PC-9 (cell line): Measurements from ENCODE around the gene MSRB2. TPM values are rescaled to one million over a fixed set of nuclear protein-coding genes. Genes with fewer than 3 reads are reported as not detected.

Experiments used
- BruUV-seq: library from RNA; stranded (reverse); fragments of 400-500 nt; replicated peaks from 2 replicates; lab custom pipeline; 2021; lab: Mats Ljungman, UMichigan
- CTCF ChIA-PET: fragments of 300-600 bp; sonication (Branson Sonifier 250); formaldehyde crosslinking; loops from one replicate; lab custom pipeline; 2022; ENCODE audit warnings: antibody characterized with exemption; lab: Charles Lee
- POLR2A ChIA-PET: fragments of 300-600 bp; sonication (Branson Sonifier 250); formaldehyde crosslinking; loops from one replicate; lab custom pipeline; 2022; ENCODE audit warnings: antibody characterized with exemption; ENCODE audit not compliant: unreplicated experiment; lab: Charles Lee
- DNase-seq, 2 experiments: peaks; one replicate each; pipeline versions ENCODE4 v3.0.0 to v3.0.0-alpha.2; 2015 to 2022; ENCODE audit warnings: mixed read lengths in 1 of 2
- H2AFZ ChIP-seq: fragments of 200-600 bp; sonication (generic); 2 replicates; pipeline ENCODE4 v1.8.1; 2017; ENCODE audit warnings: antibody characterized with exemption
- H3F3A ChIP-seq: fragments of 200-600 bp; sonication (generic); 2 replicates; pipeline ENCODE4 v1.8.1; 2017; ENCODE audit warnings: antibody characterized with exemption, mild to moderate bottlenecking, low read depth; ENCODE audit not compliant: insufficient read depth
- H3K27ac ChIP-seq: fragments of 200-600 bp; sonication (generic); 2 replicates; pipeline ENCODE4 v1.6.1; 2016; ENCODE audit warnings: mixed run types
- H3K27me3 ChIP-seq: fragments of 200-600 bp; sonication (generic); 2 replicates; pipeline ENCODE4 v1.6.1; 2016; ENCODE audit warnings: low read depth, mixed run types; ENCODE audit not compliant: insufficient read depth
- H3K36me3 ChIP-seq: fragments of 200-600 bp; sonication (generic); 2 replicates; pipeline ENCODE4 v1.6.1; 2016; ENCODE audit warnings: low read depth, mixed run types
- H3K4me1 ChIP-seq: fragments of 200-600 bp; sonication (generic); replicated peaks from 2 replicates; pipeline ENCODE4 v1.6.1; 2016; ENCODE audit warnings: mixed run types; ENCODE audit not compliant: insufficient read depth
- H3K4me2 ChIP-seq: fragments of 200-600 bp; sonication (generic); 2 replicates; pipeline ENCODE4 v1.6.1; 2017; ENCODE audit warnings: mixed run types
- H3K4me3 ChIP-seq: fragments of 200-600 bp; sonication (generic); 2 replicates; pipeline ENCODE4 v1.6.1; 2016; ENCODE audit warnings: mixed run types
- H3K79me2 ChIP-seq: fragments of 200-600 bp; sonication (generic); 2 replicates; pipeline ENCODE4 v1.6.1; 2017; ENCODE audit warnings: low read depth, mixed run types
- H3K9me2 ChIP-seq: fragments of 200-600 bp; sonication (generic); 2 replicates; pipeline ENCODE4 v1.8.1; 2017; ENCODE audit warnings: mild to moderate bottlenecking; ENCODE audit not compliant: insufficient read depth
- H3K9me3 ChIP-seq: fragments of 200-600 bp; sonication (generic); 2 replicates; pipeline ENCODE4 v1.8.1; 2016; ENCODE audit warnings: low read depth; ENCODE audit not compliant: insufficient read depth
- H4K20me1 ChIP-seq: fragments of 200-600 bp; sonication (generic); 2 replicates; pipeline ENCODE4 v1.8.1; 2017; ENCODE audit not compliant: insufficient read depth
- EZH2 ChIP-seq: fragments of 200-600 bp; sonication (generic); IDR thresholded peaks from 2 replicates; pipeline ENCODE4 v1.8.0; 2017; ENCODE audit warnings: antibody characterized with exemption, low read depth
- intact Hi-C: fragments of 100-400 bp; cut with micrococcal nuclease; formaldehyde crosslinking; loops from one replicate; pipeline ENCODE4 v1.10.0; 2022; ENCODE audit not compliant: unreplicated experiment
- total RNA-seq: library from RNA; stranded (reverse); gene quantifications from 2 replicates; pipeline ENCODE4 v1.2.3, GENCODE V29; 2021
- TF ChIP-seq, protein P1 (sequence below): fragments of 200-600 bp; sonication (generic); conservative IDR thresholded peaks from 2 replicates; pipeline ENCODE4 v1.6.1; 2017; ENCODE audit warnings: mixed run types, antibody characterized with exemption, mild to moderate bottlenecking, moderate library complexity

MSRB2 gene
- total RNA-seq, 1 experiment from 2014 or later = 28.3 TPM

DNA sequence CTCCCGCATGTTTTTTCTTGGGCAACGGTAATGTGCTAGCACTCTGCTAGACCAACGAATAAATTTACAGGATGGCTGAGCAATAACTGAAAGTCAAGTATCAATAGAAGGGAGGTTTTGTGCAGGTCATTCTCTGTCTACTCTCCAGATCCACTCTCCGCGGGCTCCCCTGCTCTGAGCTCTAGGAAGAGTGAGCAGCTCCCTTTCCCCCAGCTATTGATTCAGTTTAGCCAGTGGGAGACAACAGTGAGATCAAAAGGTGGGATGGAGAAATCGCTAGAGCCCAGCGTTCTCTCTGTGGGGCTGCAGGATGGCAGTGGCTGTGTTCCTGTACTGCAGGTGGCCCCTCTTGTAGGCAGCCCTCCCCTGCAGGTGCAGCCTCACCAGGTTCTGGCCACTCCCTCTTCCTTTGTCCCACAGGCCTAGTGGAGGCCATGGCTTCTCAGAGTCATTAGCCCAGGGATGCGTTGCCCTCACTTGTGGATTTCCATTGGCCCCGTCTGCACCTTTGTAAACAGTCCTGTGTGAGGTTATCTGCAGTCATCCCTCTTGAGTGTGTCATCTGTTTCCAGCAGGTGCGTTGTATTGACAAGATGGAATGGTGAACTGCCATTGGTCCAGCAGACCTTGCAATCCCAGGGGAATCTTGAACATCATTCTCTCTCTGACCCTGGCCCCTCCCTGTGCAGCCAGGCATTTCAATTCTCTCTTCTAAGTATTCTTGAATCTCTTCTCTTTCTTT lies 11.1 kb downstream of the MSRB2 start:
- no peak overlapping the region for H2AFZ ChIP-seq
- TF ChIP-seq, protein P1, sequence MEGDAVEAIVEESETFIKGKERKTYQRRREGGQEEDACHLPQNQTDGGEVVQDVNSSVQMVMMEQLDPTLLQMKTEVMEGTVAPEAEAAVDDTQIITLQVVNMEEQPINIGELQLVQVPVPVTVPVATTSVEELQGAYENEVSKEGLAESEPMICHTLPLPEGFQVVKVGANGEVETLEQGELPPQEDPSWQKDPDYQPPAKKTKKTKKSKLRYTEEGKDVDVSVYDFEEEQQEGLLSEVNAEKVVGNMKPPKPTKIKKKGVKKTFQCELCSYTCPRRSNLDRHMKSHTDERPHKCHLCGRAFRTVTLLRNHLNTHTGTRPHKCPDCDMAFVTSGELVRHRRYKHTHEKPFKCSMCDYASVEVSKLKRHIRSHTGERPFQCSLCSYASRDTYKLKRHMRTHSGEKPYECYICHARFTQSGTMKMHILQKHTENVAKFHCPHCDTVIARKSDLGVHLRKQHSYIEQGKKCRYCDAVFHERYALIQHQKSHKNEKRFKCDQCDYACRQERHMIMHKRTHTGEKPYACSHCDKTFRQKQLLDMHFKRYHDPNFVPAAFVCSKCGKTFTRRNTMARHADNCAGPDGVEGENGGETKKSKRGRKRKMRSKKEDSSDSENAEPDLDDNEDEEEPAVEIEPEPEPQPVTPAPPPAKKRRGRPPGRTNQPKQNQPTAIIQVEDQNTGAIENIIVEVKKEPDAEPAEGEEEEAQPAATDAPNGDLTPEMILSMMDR = no peak
- TF ChIP-seq EZH2 = no peak
- H3K4me1 ChIP-seq = no peaks in the 10 kb centered on the region
- intact Hi-C loops = no loop called here
- H3K9me3 ChIP-seq = no peaks in the 10 kb centered on the region
- DNase-seq = no peak
- H4K20me1 ChIP-seq = no peaks in the 10 kb centered on the region
- no peaks in the 10 kb centered on the region for H3K9me2 ChIP-seq
- no peaks in the 10 kb centered on the region for H3K27me3 ChIP-seq
- no peaks in the 10 kb centered on the region for H3F3A ChIP-seq
- POLR2A ChIA-PET = no interaction called here
- no peaks in the 10 kb centered on the region for H3K79me2 ChIP-seq
- H3K36me3 ChIP-seq = no peaks in the 10 kb centered on the region
- no peak overlapping the region for H3K4me2 ChIP-seq
- CTCF ChIA-PET = no interaction called here
- H3K4me3 ChIP-seq = no peak overlapping the region
- H3K27ac ChIP-seq = no peak overlapping the region
- no TSS peak for BruUV-seq

DNA sequence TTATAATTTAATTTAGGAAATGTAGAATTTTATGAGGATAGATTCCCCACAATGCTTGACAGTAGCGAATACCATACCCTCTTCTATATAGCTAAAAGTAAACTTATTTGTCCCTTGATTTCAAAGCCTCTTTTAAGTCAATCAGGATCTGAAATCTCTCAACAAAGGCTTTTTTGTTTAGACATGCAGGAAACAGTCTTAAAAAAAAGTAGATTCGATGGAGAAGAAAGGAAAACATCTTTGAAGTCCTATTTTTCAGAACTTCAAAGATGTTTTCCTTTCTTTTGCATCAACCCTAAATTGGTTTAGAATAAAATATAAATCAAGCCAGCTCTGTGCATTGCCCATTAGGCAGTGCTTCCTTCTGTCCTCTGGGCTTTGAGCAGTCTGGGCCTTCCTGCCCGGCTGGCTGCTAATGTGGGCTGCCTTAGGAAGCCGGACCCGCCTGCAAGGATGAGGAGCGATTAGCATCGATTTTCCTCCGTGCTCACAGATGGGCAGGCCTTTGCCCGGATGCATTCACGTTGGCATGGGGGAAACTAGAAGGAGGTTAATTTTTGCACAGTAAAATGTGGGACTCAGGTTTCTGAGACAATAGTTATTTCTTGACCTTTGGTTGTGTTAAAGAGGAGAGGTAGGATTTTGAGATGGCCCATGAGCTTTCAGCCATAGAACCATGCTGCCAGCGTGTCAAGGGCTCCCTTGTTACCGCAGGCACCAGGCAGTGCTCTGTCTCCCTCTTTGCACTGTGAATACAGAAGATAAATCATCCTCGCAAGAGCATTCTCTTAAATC lies 15.5 kb downstream of the MSRB2 start:
- BruUV-seq = no TSS peak
- CTCF ChIA-PET = no interaction called here

DNA sequence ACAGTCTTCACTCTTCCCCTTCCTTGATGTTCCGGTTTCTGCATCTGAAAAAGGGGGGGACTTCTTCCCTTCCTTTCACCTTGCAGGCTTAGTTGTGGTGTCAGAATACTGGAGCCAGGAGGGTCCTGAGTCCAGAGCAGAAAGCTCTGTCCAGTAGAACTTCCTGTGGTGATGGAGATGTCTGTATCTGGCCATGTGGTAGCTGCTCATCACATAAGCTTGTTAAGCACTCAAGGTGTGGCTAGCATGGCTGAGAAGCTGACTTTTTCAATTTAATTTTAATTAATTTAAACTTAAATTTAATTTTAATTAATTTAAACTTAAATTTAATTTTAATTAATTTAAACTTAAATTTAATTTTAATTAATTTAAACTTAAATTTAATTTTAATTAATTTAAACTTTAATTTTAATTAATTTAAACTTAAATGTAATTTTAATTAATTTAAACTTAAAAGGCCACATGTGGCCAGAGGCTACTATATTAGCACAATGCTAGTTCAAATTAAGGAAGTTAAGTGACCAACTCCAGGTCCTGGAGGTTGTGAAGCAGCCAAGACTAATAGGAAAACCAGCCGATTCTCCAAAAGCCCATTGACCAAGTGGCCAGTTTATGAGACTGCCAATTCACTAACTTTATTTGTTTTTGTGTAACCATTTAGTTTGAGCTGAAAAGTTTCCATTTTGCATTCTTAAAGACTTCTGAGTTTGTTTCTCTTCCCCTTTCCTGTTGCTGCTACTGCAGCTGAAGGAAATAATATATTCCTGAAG lies 16.3 kb downstream of the MSRB2 start:
- Histone ChIP-seq H2AFZ (no peak overlapping the region), H3K79me2 (no peaks in the 10 kb centered on the region), H3K27me3 (no peaks in the 10 kb centered on the region), H3F3A (no peaks in the 10 kb centered on the region), H4K20me1 (no peaks in the 10 kb centered on the region), H3K9me3 (no peaks in the 10 kb centered on the region), H3K4me3 (no peak overlapping the region), H3K27ac (no peak overlapping the region), H3K36me3 (no peaks in the 10 kb centered on the region), H3K9me2 (no peaks in the 10 kb centered on the region), H3K4me1 (no peaks in the 10 kb centered on the region), H3K4me2 (no peak overlapping the region)
- DNase-seq = no peak
- no TSS peak for BruUV-seq
- intact Hi-C loops = no loop called here
- POLR2A ChIA-PET = no interaction called here
- TF ChIP-seq, protein P1 = no peak
- TF ChIP-seq EZH2 = no peak
- CTCF ChIA-PET = no interaction called here

More for the DNA sequence above, 15.5 kb downstream of the MSRB2 start:
- H3K27me3 ChIP-seq = no peaks in the 10 kb centered on the region
- POLR2A ChIA-PET = interaction anchor here (0.6 to 0.7 kb wide), 2 partner anchors 695 to 1862 kb away, joined by 3 to 4 read pairs; no protein-coding TSS in a partner anchor
- no peaks in the 10 kb centered on the region for H4K20me1 ChIP-seq
- H3K79me2 ChIP-seq = no peaks in the 10 kb centered on the region
- no peaks in the 10 kb centered on the region for H3K36me3 ChIP-seq
- H2AFZ ChIP-seq = no peak overlapping the region
- no peak overlapping the region for H3K4me3 ChIP-seq
- TF ChIP-seq, protein P1 = no peak
- intact Hi-C loops = no loop called here
- no peaks in the 10 kb centered on the region for H3F3A ChIP-seq
- no peak overlapping the region for H3K27ac ChIP-seq
- no peak overlapping the region for H3K4me2 ChIP-seq
- no peaks in the 10 kb centered on the region for H3K9me3 ChIP-seq
- no peaks in the 10 kb centered on the region for H3K4me1 ChIP-seq
- DNase-seq = no peak
- H3K9me2 ChIP-seq = no peaks in the 10 kb centered on the region
